Activated T-helper 9 cell treated with anti-CD3 and anti-CD28 coated beads, Interleukin-2, amount 50 U/mL, for 16 hours (primary cell): ENCODE results near the gene RAB18.
"Not testable (repeated sequence)": the region's sequence is repeated elsewhere in the genome, so short reads cannot be mapped to it uniquely, and the experiment has no call there.

ENCODE experiments used
- DNase-seq: peaks from one replicate; pipeline ENCODE4 v3.0.0-alpha.2; 2020; ENCODE audit warnings: low read depth

Gene RAB18

GRCh38 chr10:27547047-27547446 is 42.9 kb downstream of the RAB18 start:
- DNase-seq = no peak

DNA sequence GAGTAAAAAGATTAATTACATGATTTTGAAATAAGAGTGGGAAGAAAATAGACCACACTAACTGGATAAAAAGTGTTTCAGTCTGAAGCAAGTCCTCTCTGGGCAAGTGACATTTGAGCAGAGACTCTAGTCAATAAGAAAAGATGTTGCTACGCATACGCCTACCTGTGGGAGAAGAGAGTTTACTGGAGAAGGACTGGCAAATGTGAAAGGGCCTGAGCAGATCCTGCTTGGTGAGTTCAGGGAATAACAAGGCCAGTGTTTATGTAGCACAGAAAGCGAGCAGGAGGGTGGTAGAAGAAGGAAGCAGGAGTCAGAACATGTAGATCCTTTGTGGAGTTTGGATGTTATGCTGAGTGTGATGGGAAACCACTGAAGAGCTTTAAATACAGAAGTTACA is 43.4 kb downstream of the RAB18 start:
- no peak for DNase-seq

DNA sequence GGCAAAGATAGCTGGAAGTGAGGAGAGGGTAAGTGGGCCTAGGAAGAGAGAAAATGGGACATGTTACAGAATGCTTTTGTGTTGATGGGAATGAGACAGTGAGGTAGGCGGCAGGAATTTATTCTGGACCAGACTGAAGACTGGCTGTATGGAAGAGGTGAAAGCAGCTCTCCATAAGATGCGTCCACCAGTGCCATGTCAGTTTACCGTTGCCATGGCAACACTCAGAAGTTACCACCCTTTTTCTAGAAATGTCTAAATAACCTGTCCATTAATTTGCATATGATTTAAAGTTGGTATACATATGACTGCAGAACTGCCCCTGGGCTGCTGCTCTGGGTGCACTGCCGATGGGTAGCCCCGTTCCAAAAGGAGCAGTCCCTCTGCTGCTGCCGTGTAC is 46.7 kb downstream of the RAB18 start:
- DNase-seq = no peak

GRCh38 chr10:27558612-27559020 is 54.5 kb downstream of the RAB18 start:
- no peak for DNase-seq

DNA sequence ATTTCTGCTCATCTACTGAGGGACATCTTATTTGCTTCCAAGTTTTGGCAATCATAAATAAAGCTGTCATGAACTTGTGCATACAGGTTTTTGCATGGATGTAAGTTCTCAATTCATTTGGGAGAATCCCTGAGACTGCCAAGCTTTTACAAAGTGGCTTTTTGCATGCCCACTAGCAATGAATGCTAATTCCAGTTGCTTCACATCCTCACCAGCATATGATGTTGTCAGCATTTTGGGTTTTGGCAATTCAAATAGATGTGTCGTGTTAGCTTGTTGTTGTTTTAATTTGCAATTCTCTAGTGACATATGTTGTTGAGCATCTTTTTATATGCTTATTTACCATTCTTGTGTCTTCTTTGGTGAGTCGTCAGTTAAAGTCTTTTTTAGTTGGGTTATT is 57.2 kb downstream of the RAB18 start:
- DNase-seq = no peak

- no peak for DNase-seq
Observed at GRCh38 chr10:27564398-27564797, 60.3 kb downstream of the RAB18 start.

DNA sequence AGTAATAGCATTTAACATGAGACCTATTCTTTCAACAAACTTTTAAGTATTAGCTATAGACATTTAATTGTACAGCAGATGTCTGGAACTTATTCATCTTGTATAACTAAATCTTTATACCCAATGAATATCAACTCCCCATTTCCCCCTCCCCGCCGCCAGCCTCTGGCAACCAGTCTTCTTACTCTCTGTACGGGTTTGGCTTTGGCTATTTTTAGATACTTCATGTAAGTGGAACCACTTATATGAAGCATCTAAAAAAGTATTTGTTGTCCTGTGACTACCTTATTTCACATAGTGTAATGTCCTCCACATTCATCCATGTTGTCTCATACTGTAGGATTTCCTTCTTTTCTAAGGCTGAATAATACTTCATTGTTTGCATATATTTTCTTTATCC is 60.8 kb downstream of the RAB18 start:
- DNase-seq = no peak

GRCh38 chr10:27568196-27569175 is 64.4 kb downstream of the RAB18 start:
- no peak for DNase-seq

DNA sequence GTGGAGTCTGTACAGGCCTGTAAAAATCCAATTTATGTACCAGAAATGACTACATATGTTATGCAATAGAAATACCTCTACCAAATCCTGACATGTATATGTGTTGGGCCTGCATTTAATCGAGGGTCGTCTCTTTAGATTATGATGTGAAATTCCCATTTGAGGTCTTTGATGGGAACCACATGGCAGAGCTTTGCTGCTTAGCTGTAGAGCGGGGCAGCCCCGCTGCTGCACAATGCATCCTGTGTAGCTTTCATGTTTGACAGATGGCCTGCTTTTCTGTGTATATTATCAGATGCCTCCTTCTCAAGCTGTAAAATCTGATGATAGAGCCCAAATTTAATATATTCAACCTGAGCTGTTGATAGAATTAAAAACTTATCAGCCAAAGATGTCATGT is 65.8 kb downstream of the RAB18 start:
- DNase-seq = no peak

- DNase-seq = not testable (repeated sequence)
Observed at GRCh38 chr10:27577038-27577437, 72.9 kb downstream of the RAB18 start.

GRCh38 chr10:27578316-27578715 is 74.2 kb downstream of the RAB18 start:
- no peak for DNase-seq

DNA sequence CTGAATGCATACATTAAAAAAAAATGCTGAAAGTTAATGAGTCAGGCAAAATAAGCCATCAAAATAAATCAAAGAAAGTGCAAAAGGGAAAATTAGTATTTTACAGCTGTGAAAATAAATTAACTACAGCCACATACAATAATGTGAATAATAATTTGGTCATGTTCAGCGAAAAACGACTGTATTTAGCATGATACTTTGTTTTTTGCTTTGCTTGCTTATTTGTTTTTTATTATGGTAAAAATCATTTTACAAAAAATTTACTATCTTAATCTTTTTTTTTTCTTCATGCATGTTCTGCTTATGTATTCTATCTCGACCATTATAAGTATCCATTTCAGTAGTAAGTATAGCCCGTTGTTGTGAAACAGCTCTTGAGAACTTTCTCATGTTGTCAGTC is 77.1 kb downstream of the RAB18 start:
- no peak for DNase-seq

DNA sequence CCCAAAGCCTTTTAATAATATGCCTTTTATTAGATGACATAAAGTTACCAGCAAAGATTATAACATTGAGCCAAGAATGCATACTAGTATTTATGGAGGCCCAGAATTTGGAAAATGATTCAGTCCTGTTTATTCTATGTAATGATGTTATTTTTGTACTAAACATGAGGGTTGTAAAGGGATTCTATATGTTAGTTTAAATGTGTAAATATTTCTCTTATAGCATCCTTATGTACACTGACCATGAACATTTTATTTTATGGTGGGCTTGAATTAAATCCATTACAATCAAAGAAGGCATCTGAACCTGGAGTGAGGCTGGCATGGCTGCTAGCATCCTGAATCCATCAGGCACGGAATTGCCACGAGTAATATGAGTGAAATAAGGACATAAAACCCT is 80.2 kb downstream of the RAB18 start:
- DNase-seq = no peak
